Astrocyte (in vitro differentiated cells and primary cell): ENCODE results near the gene ORC4.

Experiments
- CTCF ChIP-seq: IDR thresholded peaks from 2 replicates; pipeline ENCODE4 v1.5.1; 2011; ENCODE audit warnings: low read depth, mild to moderate bottlenecking, inconsistent platforms, low read length, moderate library complexity; ENCODE audit not compliant: insufficient read depth
- EZH2 ChIP-seq: IDR thresholded peaks from 2 replicates; pipeline ENCODE4 v1.6.1; 2012; ENCODE audit warnings: mild to moderate bottlenecking, low read length, inconsistent platforms; ENCODE audit not compliant: insufficient read depth

- TF ChIP-seq CTCF, result no peak
- TF ChIP-seq EZH2, result no peak
These were observed 52.0 kb downstream of the ORC4 start for GRCh38 chr2:147968571-147968970.
